ENCODE results near the gene DNAAF5. TPM values are rescaled to one million over a fixed set of nuclear protein-coding genes. Genes with fewer than 3 reads are reported as not detected.

Gene DNAAF5
- total RNA-seq, 2 experiments from 2014 or later: 42.6 to 58.5 TPM

DNA sequence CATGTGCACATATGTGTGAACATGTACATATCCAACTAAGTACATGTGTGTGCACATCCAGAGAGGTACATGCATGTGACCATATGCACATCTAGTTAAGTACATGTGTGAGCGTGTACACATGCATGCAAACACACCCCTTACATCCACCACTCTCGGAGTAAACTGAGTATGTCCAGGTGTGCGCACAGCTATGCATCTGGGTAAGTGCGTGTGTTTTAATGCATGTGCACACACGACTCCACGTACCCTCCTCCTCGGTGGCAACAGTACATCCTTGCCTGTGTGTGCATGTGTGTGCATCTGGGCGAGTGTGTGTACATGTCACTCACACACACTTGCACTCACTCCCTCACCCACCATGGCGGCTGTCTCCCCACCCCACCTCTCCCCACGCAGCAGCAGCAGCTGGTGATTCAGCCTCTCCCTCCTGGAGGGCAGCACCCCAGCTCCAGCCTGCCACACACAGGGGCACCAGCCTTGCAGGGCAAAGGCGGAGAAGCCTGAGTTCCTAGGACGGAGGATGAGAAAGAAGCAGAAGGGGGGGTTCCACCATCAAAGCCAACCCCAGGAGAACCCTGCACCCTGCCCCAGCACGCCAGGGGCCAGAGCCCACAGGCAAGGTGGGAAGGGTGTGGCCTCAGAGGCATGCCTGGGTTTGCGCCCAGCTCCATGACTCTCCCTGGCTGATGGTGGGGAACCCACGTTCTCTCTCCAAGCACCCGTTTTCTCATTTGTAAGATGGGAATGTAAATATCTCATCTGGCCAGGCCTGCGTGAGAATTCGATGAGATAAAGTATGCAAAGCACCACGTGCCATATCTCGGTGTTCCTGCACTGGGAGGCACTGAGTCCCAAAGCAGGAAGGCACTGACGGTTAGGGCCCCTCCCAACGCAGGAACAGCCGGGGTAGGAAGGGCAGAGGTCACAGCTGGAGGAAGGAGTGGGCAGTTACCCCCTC lies 27.7 kb upstream of the DNAAF5 start:
- Histone ChIP-seq H3K4me3 (ENCODE audit: low read depth, low read length, poor library complexity, severe bottlenecking) (no peak overlapping the region), H3K79me2 (ENCODE audit: insufficient read depth, low read depth, low read length) (no peaks in the 10 kb centered on the region), H3K4me2 (ENCODE audit: low read length) (no peak overlapping the region), H3K9me2 (ENCODE audit: insufficient read depth, low read length) (no peaks in the 10 kb centered on the region), H3K4me1 (ENCODE audit: insufficient read depth, low read length, poor library complexity, severe bottlenecking) (no peaks in the 10 kb centered on the region), H3K27ac (ENCODE audit: low read depth, low read length, poor library complexity, severe bottlenecking) (no peak overlapping the region), H4K20me1 (ENCODE audit: insufficient read depth, low read length) (no peaks in the 10 kb centered on the region), H3K9me3 (ENCODE audit: low read length) (peaks cover 6% of the 10 kb centered on the region; the same call in 1 of the 2 replicates), H3K36me3 (ENCODE audit: insufficient read depth, low read length) (peaks cover 57% of the 10 kb centered on the region), H2AFZ (ENCODE audit: low read length) (no peak overlapping the region)
- DNase-seq (ENCODE audit: low spot score): no peak
- ChIA-PET POLR2A (interaction anchor here (0.6 kb wide), 1 partner anchor 376 kb away, joined by 4 read pairs; no protein-coding TSS in a partner anchor), CTCF (ENCODE audit: unreplicated experiment) (no interaction called here)
- BruUV-seq (replicated peaks): no TSS peak
- intact Hi-C loops (cut with micrococcal nuclease; ENCODE audit: unreplicated experiment): no loop called here
- TF ChIP-seq CTCF (conservative IDR thresholded peaks at IDR 0.05; ENCODE audit: low read length) (no peak), EZH2phosphoT487 (IDR thresholded peaks at IDR 0.05; ENCODE audit: borderline replicate concordance, low read depth, low read length) (no peak)

- TF ChIP-seq CTCF (conservative IDR thresholded peaks at IDR 0.05; ENCODE audit: low read length) (no peak), EZH2phosphoT487 (IDR thresholded peaks at IDR 0.05; ENCODE audit: borderline replicate concordance, low read depth, low read length) (no peak)
- CTCF ChIA-PET (ENCODE audit: unreplicated experiment): no interaction called here
- H3K4me1 ChIP-seq (ENCODE audit: insufficient read depth, low read length, poor library complexity, severe bottlenecking): no peaks in the 10 kb centered on the region
- POLR2A ChIA-PET: interaction anchor here (0.6 kb wide), 1 partner anchor 376 kb away, joined by 4 read pairs; no protein-coding TSS in a partner anchor
- peaks cover 64% of the 10 kb centered on the region for H3K36me3 ChIP-seq (ENCODE audit: insufficient read depth, low read length)
- no peak overlapping the region for H3K27ac ChIP-seq (ENCODE audit: low read depth, low read length, poor library complexity, severe bottlenecking)
- H3K9me3 ChIP-seq (ENCODE audit: low read length): peaks cover 9% of the 10 kb centered on the region; the same call in 1 of the 2 replicates
- no peak overlapping the region for H2AFZ ChIP-seq (ENCODE audit: low read length)
- no peak overlapping the region for H3K4me3 ChIP-seq (ENCODE audit: low read depth, low read length, poor library complexity, severe bottlenecking)
- intact Hi-C loops (cut with micrococcal nuclease; ENCODE audit: unreplicated experiment): no loop called here
- H3K79me2 ChIP-seq (ENCODE audit: insufficient read depth, low read depth, low read length): no peaks in the 10 kb centered on the region
- no peaks in the 10 kb centered on the region for H3K9me2 ChIP-seq (ENCODE audit: insufficient read depth, low read length)
- H3K4me2 ChIP-seq (ENCODE audit: low read length): no peak overlapping the region
- no peaks in the 10 kb centered on the region for H4K20me1 ChIP-seq (ENCODE audit: insufficient read depth, low read length)
- no peak for DNase-seq (ENCODE audit: low spot score)
- no TSS peak for BruUV-seq (replicated peaks)
Measured at GRCh38 chr7:699476-700170, 26.9 kb upstream of the DNAAF5 start.
